SU-DHL-6 (cell line): ENCODE data around the gene RNU2-63P.
"Not testable (repeated sequence)": the region's sequence is repeated elsewhere in the genome, so short reads cannot be mapped to it uniquely, and the experiment has no call there.

Experiments
- H2AFZ ChIP-seq: fragments of 200-600 bp; sonication (generic); 2 replicates; pipeline ENCODE4 v1.6.1; 2014; ENCODE audit warnings: low read depth, mild to moderate bottlenecking, moderate library complexity, mixed read lengths, antibody characterized with exemption, low read length; ENCODE audit not compliant: severe bottlenecking
- H3F3A ChIP-seq: fragments of 200-600 bp; shearing (Covaris generic); 2 replicates; pipeline ENCODE4 v1.6.0; 2016; ENCODE audit warnings: antibody characterized with exemption, mild to moderate bottlenecking; ENCODE audit not compliant: insufficient read depth
- H3K27ac ChIP-seq: fragments of 200-600 bp; sonication (generic); 2 replicates; pipeline ENCODE4 v1.5.1; 2016; ENCODE audit warnings: low read depth, mild to moderate bottlenecking, low read length, moderate library complexity, mixed read lengths
- H3K27me3 ChIP-seq: fragments of 200-600 bp; sonication (generic), shearing (Covaris generic); 2 replicates; pipeline ENCODE4 v1.6.0; 2014; ENCODE audit warnings: mild to moderate bottlenecking, low read length
- H3K36me3 ChIP-seq: fragments of 200-600 bp; sonication (generic); 2 replicates; pipeline ENCODE4 v1.6.1; 2014; ENCODE audit warnings: mild to moderate bottlenecking, low read length, mixed read lengths
- H3K4me2 ChIP-seq: fragments of 300-600, 200-600 bp; shearing (Covaris generic), sonication (generic); 2 replicates; pipeline ENCODE4 v1.6.0; 2014; ENCODE audit warnings: low read length, low read depth, mild to moderate bottlenecking; ENCODE audit not compliant: poor library complexity, severe bottlenecking
- H3K4me3 ChIP-seq: fragments of 200-600 bp; sonication (generic); 2 replicates; pipeline ENCODE4 v1.5.1; 2014; ENCODE audit warnings: antibody characterized with exemption, low read length, mild to moderate bottlenecking, mixed read lengths; ENCODE audit not compliant: insufficient read depth, poor library complexity, severe bottlenecking
- H3K79me2 ChIP-seq: fragments of 200-600 bp; sonication (generic); 2 replicates; pipeline ENCODE4 v1.6.1; 2014; ENCODE audit warnings: mild to moderate bottlenecking, low read length, moderate library complexity; ENCODE audit not compliant: insufficient read depth
- H3K9ac ChIP-seq: fragments of 200-600 bp; sonication (generic); 2 replicates; pipeline ENCODE4 v1.7.0; 2014; ENCODE audit warnings: mild to moderate bottlenecking, low read length
- H3K9me2 ChIP-seq: fragments of 200-600 bp; sonication (generic); replicated peaks from 2 replicates; pipeline ENCODE4 v1.6.1; 2014; ENCODE audit warnings: low read length; ENCODE audit not compliant: insufficient read depth
- H3K9me3 ChIP-seq: fragments of 200-600 bp; sonication (generic); 2 replicates; pipeline ENCODE4 v1.6.1; 2014; ENCODE audit warnings: low read length, mixed read lengths; ENCODE audit not compliant: insufficient read depth
- H4K20me1 ChIP-seq: fragments of 200-600 bp; sonication (generic); 2 replicates; pipeline ENCODE4 v1.6.1; 2014; ENCODE audit warnings: low read depth, mild to moderate bottlenecking, antibody characterized with exemption, low read length, moderate library complexity, mixed read lengths

RNU2-63P gene

GRCh38 chr2:87987473-87987872, 28.9 kb downstream of the RNU2-63P start:
- not testable (repeated sequence) for H3F3A ChIP-seq, H4K20me1 ChIP-seq, H3K9me2 ChIP-seq, H2AFZ ChIP-seq, H3K79me2 ChIP-seq, H3K9ac ChIP-seq, H3K4me2 ChIP-seq, H3K9me3 ChIP-seq, H3K27me3 ChIP-seq, H3K36me3 ChIP-seq, H3K4me3 ChIP-seq, H3K27ac ChIP-seq

GRCh38 chr2:87985902-87986301, 30.4 kb downstream of the RNU2-63P start:
- H3K4me3 ChIP-seq, H3K9me2 ChIP-seq, H3K27ac ChIP-seq, H2AFZ ChIP-seq, H3K9ac ChIP-seq, H3F3A ChIP-seq, H3K36me3 ChIP-seq, H3K27me3 ChIP-seq, H3K9me3 ChIP-seq, H3K4me2 ChIP-seq, H4K20me1 ChIP-seq, H3K79me2 ChIP-seq: not testable (repeated sequence)

GRCh38 chr2:87981182-87981581, 35.2 kb downstream of the RNU2-63P start:
- not testable (repeated sequence) for H3K79me2 ChIP-seq, H3K4me3 ChIP-seq, H2AFZ ChIP-seq, H3K27ac ChIP-seq, H3F3A ChIP-seq, H3K36me3 ChIP-seq, H3K9ac ChIP-seq, H3K9me2 ChIP-seq, H3K9me3 ChIP-seq, H4K20me1 ChIP-seq, H3K4me2 ChIP-seq, H3K27me3 ChIP-seq

GRCh38 chr2:87972385-87972784, 44.0 kb downstream of the RNU2-63P start:
- H3K9ac ChIP-seq, H3K4me3 ChIP-seq, H3K36me3 ChIP-seq, H4K20me1 ChIP-seq, H3K79me2 ChIP-seq, H3K9me3 ChIP-seq, H3K27me3 ChIP-seq, H3F3A ChIP-seq, H3K4me2 ChIP-seq, H3K27ac ChIP-seq, H2AFZ ChIP-seq, H3K9me2 ChIP-seq: not testable (repeated sequence)
